Mucosa of stomach (tissue), 1 donor: ENCODE measurements around the gene KCNG1.

Source experiments
- H3K27me3 ChIP-seq: one replicate; pipeline ENCODE4 v1.7.0; 2013; ENCODE audit warnings: mild to moderate bottlenecking, low read length; ENCODE audit not compliant: control insufficient read depth, insufficient read depth
- H3K36me3 ChIP-seq: one replicate; pipeline ENCODE4 v1.7.0; 2013; ENCODE audit warnings: low read length; ENCODE audit not compliant: control insufficient read depth, insufficient read depth
- H3K4me1 ChIP-seq: one replicate; pipeline ENCODE4 v1.7.0; 2013; ENCODE audit warnings: mild to moderate bottlenecking, low read length; ENCODE audit not compliant: control insufficient read depth, insufficient read depth
- H3K4me3 ChIP-seq: one replicate; pipeline ENCODE4 v1.7.0; 2013; ENCODE audit warnings: low read length
- H3K9ac ChIP-seq: one replicate; pipeline ENCODE4 v1.7.0; 2013; ENCODE audit warnings: mild to moderate bottlenecking, low read length, moderate library complexity
- H3K9me3 ChIP-seq: one replicate; pipeline ENCODE4 v1.7.0; 2013; ENCODE audit warnings: mild to moderate bottlenecking, low read length, moderate library complexity; ENCODE audit not compliant: control insufficient read depth
- donor health status: Pancreatic carcinoma.

The KCNG1 gene

GRCh38 chr20:51022803-51023616 lies at the start of gene KCNG1:
KCNG1 (minus strand) TSS chr20:51023107; CDS start chr20:51010338, 12,769 bp downstream.
- H3K9me3 ChIP-seq = no peaks in the 10 kb centered on the region
- H3K36me3 ChIP-seq = no peaks in the 10 kb centered on the region
- H3K4me3 ChIP-seq = no peak within 1 kb of the TSS
- H3K27me3 ChIP-seq = peaks cover 43% of the 10 kb centered on the region
- peak within 1 kb of the TSS; percentile 28 for H3K9ac ChIP-seq
- peaks cover 4% of the 10 kb centered on the region for H3K4me1 ChIP-seq

- Histone ChIP-seq H3K9me3 (no peaks in the 10 kb centered on the region), H3K36me3 (no peaks in the 10 kb centered on the region), H3K4me3 (no peak overlapping the region), H3K4me1 (no peaks in the 10 kb centered on the region), H3K27me3 (peaks cover 6% of the 10 kb centered on the region), H3K9ac (no peak overlapping the region)
Observed at GRCh38 chr20:51070621-51071020, 47.7 kb upstream of the KCNG1 start.

- peaks cover 6% of the 10 kb centered on the region for H3K27me3 ChIP-seq
- no peak overlapping the region for H3K4me3 ChIP-seq
- no peaks in the 10 kb centered on the region for H3K36me3 ChIP-seq
- H3K9ac ChIP-seq = no peak overlapping the region
- H3K4me1 ChIP-seq = no peaks in the 10 kb centered on the region
- H3K9me3 ChIP-seq = no peaks in the 10 kb centered on the region
Observed at GRCh38 chr20:51067792-51068191, 44.9 kb upstream of the KCNG1 start.

- Histone ChIP-seq H3K27me3 (peaks cover 6% of the 10 kb centered on the region), H3K36me3 (no peaks in the 10 kb centered on the region), H3K4me1 (no peaks in the 10 kb centered on the region), H3K9me3 (no peaks in the 10 kb centered on the region), H3K9ac (no peak overlapping the region), H3K4me3 (no peak overlapping the region)
Observed at GRCh38 chr20:51065615-51066014, 42.7 kb upstream of the KCNG1 start.

GRCh38 chr20:51064137-51064536 lies 41.2 kb upstream of the KCNG1 start:
- Histone ChIP-seq H3K36me3 (no peaks in the 10 kb centered on the region), H3K9ac (no peak overlapping the region), H3K4me3 (no peak overlapping the region), H3K4me1 (no peaks in the 10 kb centered on the region), H3K9me3 (no peaks in the 10 kb centered on the region), H3K27me3 (peaks cover 6% of the 10 kb centered on the region)

- no peaks in the 10 kb centered on the region for H3K9me3 ChIP-seq
Observed at GRCh38 chr20:51062065-51062464, 39.2 kb upstream of the KCNG1 start.

GRCh38 chr20:51061418-51062045 lies 38.6 kb upstream of the KCNG1 start:
- H3K36me3 ChIP-seq = no peaks in the 10 kb centered on the region
- no peaks in the 10 kb centered on the region for H3K27me3 ChIP-seq
- no peak overlapping the region for H3K9ac ChIP-seq
- H3K4me3 ChIP-seq = no peak overlapping the region
- no peaks in the 10 kb centered on the region for H3K4me1 ChIP-seq
- H3K9me3 ChIP-seq = no peaks in the 10 kb centered on the region

More at GRCh38 chr20:51062065-51062464, 39.2 kb upstream of the KCNG1 start:
- no peak overlapping the region for H3K9ac ChIP-seq
- H3K27me3 ChIP-seq = no peaks in the 10 kb centered on the region
- no peaks in the 10 kb centered on the region for H3K4me1 ChIP-seq
- no peak overlapping the region for H3K4me3 ChIP-seq
- H3K36me3 ChIP-seq = no peaks in the 10 kb centered on the region

GRCh38 chr20:51060301-51060700 lies 37.4 kb upstream of the KCNG1 start:
- Histone ChIP-seq H3K27me3 (no peaks in the 10 kb centered on the region), H3K9me3 (no peaks in the 10 kb centered on the region), H3K4me1 (no peaks in the 10 kb centered on the region), H3K36me3 (no peaks in the 10 kb centered on the region), H3K4me3 (no peak overlapping the region), H3K9ac (no peak overlapping the region)

- Histone ChIP-seq H3K9ac (no peak overlapping the region), H3K27me3 (no peaks in the 10 kb centered on the region), H3K9me3 (no peaks in the 10 kb centered on the region), H3K36me3 (no peaks in the 10 kb centered on the region), H3K4me1 (no peaks in the 10 kb centered on the region), H3K4me3 (no peak overlapping the region)
Observed at GRCh38 chr20:51059862-51060261, 37.0 kb upstream of the KCNG1 start.

GRCh38 chr20:51058017-51058416 lies 35.1 kb upstream of the KCNG1 start:
- Histone ChIP-seq H3K9ac (no peak overlapping the region), H3K4me1 (no peaks in the 10 kb centered on the region), H3K36me3 (no peaks in the 10 kb centered on the region), H3K9me3 (no peaks in the 10 kb centered on the region), H3K27me3 (no peaks in the 10 kb centered on the region), H3K4me3 (no peak overlapping the region)

- Histone ChIP-seq H3K9me3 (no peaks in the 10 kb centered on the region), H3K27me3 (no peaks in the 10 kb centered on the region)
Observed at GRCh38 chr20:51054233-51054632, 31.3 kb upstream of the KCNG1 start.

GRCh38 chr20:51050531-51051075 lies 27.7 kb upstream of the KCNG1 start:
- H3K4me3 ChIP-seq = no peak overlapping the region
- H3K27me3 ChIP-seq = no peaks in the 10 kb centered on the region
- no peaks in the 10 kb centered on the region for H3K4me1 ChIP-seq
- peaks cover 5% of the 10 kb centered on the region for H3K9me3 ChIP-seq
- no peaks in the 10 kb centered on the region for H3K36me3 ChIP-seq
- H3K9ac ChIP-seq = no peak overlapping the region

More at GRCh38 chr20:51054233-51054632, 31.3 kb upstream of the KCNG1 start:
- Histone ChIP-seq H3K36me3 (no peaks in the 10 kb centered on the region), H3K9ac (no peak overlapping the region), H3K4me3 (no peak overlapping the region), H3K4me1 (no peaks in the 10 kb centered on the region)
